SK-N-MC (cell line): ENCODE measurements around the gene KCNMA1.

ENCODE experiments used
- DNase-seq: peaks from one replicate; pipeline ENCODE4 v3.0.0-alpha.2; 2011; ENCODE audit warnings: low read depth, low spot score
- H3K27ac ChIP-seq: fragments of 200-600 bp; sonication (generic); 2 replicates; pipeline ENCODE4 v1.5.1; 2016; ENCODE audit warnings: mixed run types
- H3K36me3 ChIP-seq: fragments of 200-600 bp; sonication (generic); 2 replicates; pipeline ENCODE4 v1.6.1; 2017; ENCODE audit warnings: antibody characterized with exemption, low read length, mixed read lengths; ENCODE audit not compliant: insufficient read depth
- H3K4me3 ChIP-seq: fragments of 200-600 bp; sonication (generic); 2 replicates; pipeline ENCODE4 v1.5.1; 2016
- H3K9ac ChIP-seq: fragments of 200-600 bp; sonication (generic); 2 replicates; pipeline ENCODE4 v1.8.0; 2017; ENCODE audit warnings: mixed run types, mixed read lengths; ENCODE audit not compliant: insufficient read length
- H3K9me3 ChIP-seq: fragments of 200-600 bp; sonication (generic); 2 replicates; pipeline ENCODE4 v1.6.1; 2017; ENCODE audit warnings: low read depth, mild to moderate bottlenecking, antibody characterized with exemption, low read length, moderate library complexity, mixed read lengths
- EZH2 ChIP-seq: fragments of 200-600 bp; sonication (generic); IDR thresholded peaks from one replicate; pipeline ENCODE4 v1.6.1; 2017; ENCODE audit warnings: antibody characterized with exemption
- FOXP2 ChIP-seq: optimal IDR thresholded peaks from 2 replicates; pipeline ENCODE3; 2011; ENCODE audit warnings: mild to moderate bottlenecking, moderate library complexity; ENCODE audit not compliant: insufficient read depth; ENCODE audit errors: extremely low read length, control extremely low read depth
- POLR2AphosphoS5 ChIP-seq: IDR thresholded peaks from 2 replicates; pipeline ENCODE4 v1.6.1; 2012; ENCODE audit warnings: mild to moderate bottlenecking, low read depth, low read length, borderline replicate concordance

The KCNMA1 gene

GRCh38 chr10:77458986-77459590, 178.5 kb downstream of the KCNMA1 start:
- Histone ChIP-seq H3K27ac (no peak overlapping the region), H3K9me3 (no peaks in the 10 kb centered on the region), H3K4me3 (no peak overlapping the region), H3K9ac (no peak overlapping the region), H3K36me3 (no peaks in the 10 kb centered on the region)
- DNase-seq: no peak
- TF ChIP-seq EZH2 (no peak), POLR2AphosphoS5 (no peak)

- Histone ChIP-seq H3K36me3 (no peaks in the 10 kb centered on the region), H3K27ac (no peak overlapping the region), H3K9ac (no peak overlapping the region), H3K9me3 (no peaks in the 10 kb centered on the region), H3K4me3 (no peak overlapping the region)
- no peak for TF ChIP-seq POLR2AphosphoS5
- TF ChIP-seq EZH2: no peak
- TF ChIP-seq FOXP2: no peak
- no peak for DNase-seq
These were observed 179.9 kb downstream of the KCNMA1 start for GRCh38 chr10:77457721-77458120.

DNA sequence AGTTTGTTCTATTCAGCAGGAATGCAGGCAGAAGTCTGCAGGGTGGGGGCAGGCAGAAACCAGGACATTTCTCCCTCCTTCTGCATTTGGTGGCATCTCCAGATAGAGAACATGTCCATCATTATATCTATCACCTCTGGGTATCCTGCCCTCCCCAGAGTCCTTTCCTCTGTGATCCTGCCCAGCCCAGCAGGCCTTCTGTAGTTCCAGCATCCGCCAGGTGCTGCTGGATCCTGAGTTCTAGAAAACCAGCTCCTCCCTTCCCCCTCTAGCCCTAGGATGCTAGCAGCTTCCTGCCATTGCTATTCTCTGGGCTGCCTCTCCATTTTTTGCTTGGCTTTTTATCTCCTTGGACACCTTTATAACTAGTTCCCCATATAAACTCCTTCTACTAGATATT, 180.3 kb downstream of the KCNMA1 start:
- TF ChIP-seq EZH2 (no peak), FOXP2 (no peak), POLR2AphosphoS5 (no peak)
- H3K27ac ChIP-seq: no peak overlapping the region
- H3K9ac ChIP-seq: no peak overlapping the region
- DNase-seq: no peak
- no peaks in the 10 kb centered on the region for H3K36me3 ChIP-seq
- no peak overlapping the region for H3K4me3 ChIP-seq
- H3K9me3 ChIP-seq: no peaks in the 10 kb centered on the region

GRCh38 chr10:77456414-77456813, 181.2 kb downstream of the KCNMA1 start:
- no peak for DNase-seq
- Histone ChIP-seq H3K36me3 (no peaks in the 10 kb centered on the region), H3K27ac (no peak overlapping the region), H3K9ac (no peak overlapping the region), H3K9me3 (no peaks in the 10 kb centered on the region), H3K4me3 (no peak overlapping the region)
- TF ChIP-seq EZH2: no peak
- TF ChIP-seq FOXP2: no peak
- no peak for TF ChIP-seq POLR2AphosphoS5

DNA sequence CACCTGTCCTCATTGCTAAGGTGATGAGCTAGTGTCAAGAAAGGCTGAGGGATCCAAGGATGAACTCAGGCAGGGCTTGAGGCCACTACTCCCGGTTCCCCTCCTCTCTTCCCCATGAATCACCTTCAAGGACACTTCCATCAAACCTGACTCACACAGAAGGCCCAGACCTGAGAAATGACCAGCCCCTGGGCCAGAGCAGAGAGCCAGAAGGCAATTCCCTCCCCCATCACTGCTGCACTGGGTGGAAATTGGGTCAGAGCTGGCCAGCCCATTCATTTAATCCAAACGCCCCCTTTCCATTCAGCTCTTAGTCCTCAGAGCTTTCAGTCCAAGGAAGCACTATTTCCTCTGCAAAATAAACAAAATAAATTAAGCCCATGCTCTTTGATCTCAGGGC, 182.0 kb downstream of the KCNMA1 start:
- no peak overlapping the region for H3K27ac ChIP-seq
- no peaks in the 10 kb centered on the region for H3K36me3 ChIP-seq
- H3K9me3 ChIP-seq: no peaks in the 10 kb centered on the region
- no peak overlapping the region for H3K4me3 ChIP-seq
- DNase-seq: no peak
- no peak for TF ChIP-seq POLR2AphosphoS5
- no peak for TF ChIP-seq EZH2
- TF ChIP-seq FOXP2: no peak
- no peak overlapping the region for H3K9ac ChIP-seq

DNA sequence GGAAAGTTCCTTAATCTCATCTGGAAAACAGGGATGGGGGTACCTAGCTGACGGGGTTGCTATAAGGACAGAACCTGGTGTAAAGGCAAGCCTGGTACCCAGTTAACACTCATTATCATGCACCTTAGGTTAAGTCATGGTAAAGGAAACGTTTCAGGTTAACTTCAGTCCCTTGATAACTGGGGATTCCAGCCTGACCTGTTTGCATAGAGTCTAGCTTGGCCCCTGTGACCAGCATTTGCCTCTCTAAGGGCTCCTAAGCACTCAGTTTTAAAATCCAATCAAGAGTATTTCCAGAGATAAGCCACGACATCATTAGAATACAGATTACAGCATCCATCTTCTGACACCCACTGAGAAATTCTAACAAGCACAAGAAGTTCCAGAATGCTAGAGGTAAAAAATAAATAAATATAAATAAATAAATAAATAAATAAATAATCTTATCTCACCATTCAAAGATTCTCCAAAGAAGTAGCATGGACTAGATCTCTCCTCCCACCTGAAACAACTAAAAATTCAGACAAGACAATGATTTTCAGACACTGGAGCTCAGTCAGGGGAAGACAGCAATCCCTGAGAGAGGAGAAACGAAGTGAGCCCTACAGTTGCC, 184.6 kb downstream of the KCNMA1 start:
- H3K9me3 ChIP-seq: no peaks in the 10 kb centered on the region
- H3K9ac ChIP-seq: no peak overlapping the region
- no peak overlapping the region for H3K4me3 ChIP-seq
- no peaks in the 10 kb centered on the region for H3K36me3 ChIP-seq
- TF ChIP-seq FOXP2 (no peak), POLR2AphosphoS5 (no peak), EZH2 (no peak)
- no peak for DNase-seq
- no peak overlapping the region for H3K27ac ChIP-seq

DNA sequence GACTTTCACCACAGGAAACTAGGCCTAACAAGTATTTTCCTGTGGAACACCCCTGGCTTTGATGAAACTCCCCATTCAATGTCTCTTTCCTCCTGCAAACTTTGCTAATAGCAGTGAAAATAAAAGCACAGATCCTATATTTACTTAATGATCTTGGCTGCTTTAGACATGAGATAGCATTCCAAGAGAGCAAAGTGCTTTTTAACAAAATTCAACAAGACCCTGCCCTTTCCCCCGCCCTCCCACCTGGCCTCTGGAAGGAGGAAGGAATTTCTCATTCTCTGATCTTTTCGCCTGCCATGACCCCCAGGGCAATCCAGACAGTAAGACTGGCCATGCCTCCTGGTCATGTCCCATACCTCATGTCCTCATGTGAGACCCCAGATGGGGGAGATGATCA, 185.7 kb downstream of the KCNMA1 start:
- TF ChIP-seq FOXP2: no peak
- no peak for TF ChIP-seq EZH2
- Histone ChIP-seq H3K27ac (no peak overlapping the region), H3K36me3 (no peaks in the 10 kb centered on the region), H3K9me3 (no peaks in the 10 kb centered on the region), H3K4me3 (no peak overlapping the region), H3K9ac (no peak overlapping the region)
- DNase-seq: no peak

DNA sequence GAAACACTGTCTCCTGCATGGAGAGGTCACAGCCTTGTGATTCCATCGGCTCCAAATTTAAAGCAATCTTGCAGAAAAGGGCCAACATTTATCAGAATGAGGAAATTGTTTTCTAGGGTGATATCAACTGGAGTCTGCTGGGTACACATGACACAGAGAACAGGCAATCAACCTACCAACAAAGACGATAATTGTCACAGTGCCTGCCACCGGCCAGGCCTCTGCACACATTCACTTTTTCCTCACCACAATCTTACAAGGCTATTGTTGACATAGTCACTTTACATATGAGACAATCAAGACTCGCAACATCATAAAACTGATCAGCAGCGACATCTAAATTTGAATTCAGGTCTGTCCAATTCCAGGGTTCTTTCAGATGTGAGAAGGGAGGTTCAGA, 189.4 kb downstream of the KCNMA1 start:
- Histone ChIP-seq H3K9me3 (no peaks in the 10 kb centered on the region), H3K36me3 (no peaks in the 10 kb centered on the region), H3K4me3 (no peak overlapping the region), H3K9ac (no peak overlapping the region), H3K27ac (no peak overlapping the region)
- DNase-seq: no peak
- no peak for TF ChIP-seq FOXP2
- no peak for TF ChIP-seq EZH2
- no peak for TF ChIP-seq POLR2AphosphoS5

GRCh38 chr10:77446700-77447099, 190.9 kb downstream of the KCNMA1 start:
- DNase-seq: no peak
- no peaks in the 10 kb centered on the region for H3K9me3 ChIP-seq
- TF ChIP-seq FOXP2: no peak
- no peak for TF ChIP-seq EZH2
- no peak for TF ChIP-seq POLR2AphosphoS5
- no peak overlapping the region for H3K4me3 ChIP-seq
- no peak overlapping the region for H3K9ac ChIP-seq
- no peaks in the 10 kb centered on the region for H3K36me3 ChIP-seq
- H3K27ac ChIP-seq: no peak overlapping the region
